Smooth muscle cell (in vitro differentiated cells): ENCODE data around the gene SLIT1. TPM values are rescaled to one million over a fixed set of nuclear protein-coding genes. Genes with fewer than 3 reads are reported as not detected.

Source experiments
- DNase-seq: peaks from one replicate; lab custom pipeline; 2025; ENCODE audit not compliant: unreplicated experiment; lab: John Stamatoyannopoulos, UW
- H2AFZ ChIP-seq: fragments of 200-600 bp; sonication (generic); 2 replicates; pipeline ENCODE4 v1.6.0; 2016; ENCODE audit warnings: antibody characterized with exemption, low read depth, mild to moderate bottlenecking
- H3F3A ChIP-seq: fragments of 200-600 bp; sonication (generic); 2 replicates; pipeline ENCODE4 v1.6.0; 2017; ENCODE audit warnings: antibody characterized with exemption, low read depth
- H3K27ac ChIP-seq: fragments of 200-600 bp; sonication (generic); 2 replicates; pipeline ENCODE4 v1.5.1; 2016; ENCODE audit warnings: low read depth, mild to moderate bottlenecking
- H3K27me3 ChIP-seq: fragments of 200-600 bp; sonication (generic); 2 replicates; pipeline ENCODE4 v1.6.1; 2016; ENCODE audit warnings: low read depth, mild to moderate bottlenecking
- H3K36me3 ChIP-seq: fragments of 200-600 bp; sonication (generic); 2 replicates; pipeline ENCODE4 v1.5.1; 2016; ENCODE audit warnings: low read depth
- H3K4me1 ChIP-seq: fragments of 200-600 bp; sonication (generic); 2 replicates; pipeline ENCODE4 v1.5.1; 2016; ENCODE audit warnings: low read depth
- H3K4me2 ChIP-seq: fragments of 200-600 bp; sonication (generic); 2 replicates; pipeline ENCODE4 v1.6.0; 2016; ENCODE audit warnings: mild to moderate bottlenecking
- H3K4me3 ChIP-seq: fragments of 200-600 bp; sonication (generic); 2 replicates; pipeline ENCODE4 v1.5.1; 2016; ENCODE audit warnings: mild to moderate bottlenecking
- H3K79me2 ChIP-seq: fragments of 200-600 bp; sonication (generic); 2 replicates; pipeline ENCODE4 v1.6.0; 2016; ENCODE audit warnings: low read depth, mild to moderate bottlenecking
- H3K9ac ChIP-seq: fragments of 200-600 bp; sonication (generic); 2 replicates; pipeline ENCODE4 v1.6.0; 2016; ENCODE audit warnings: low read depth
- H3K9me3 ChIP-seq: fragments of 200-600 bp; sonication (generic); replicated peaks from 2 replicates; pipeline ENCODE4 v1.5.1; 2016; ENCODE audit warnings: low read depth
- H4K20me1 ChIP-seq: fragments of 200-600 bp; sonication (generic); 2 replicates; pipeline ENCODE4 v1.6.0; 2016; ENCODE audit warnings: low read depth
- CTCF ChIP-seq: fragments of 200-600 bp; sonication (generic); IDR thresholded peaks from 2 replicates; pipeline ENCODE4 v1.5.1; 2017; ENCODE audit warnings: borderline replicate concordance, mild to moderate bottlenecking, antibody characterized with exemption; ENCODE audit not compliant: insufficient read depth, poor library complexity, severe bottlenecking
- WGBS: methylation state at CpG from one replicate; pipeline ENCODE4 v1.1.7; 2016; ENCODE audit warnings: low lambda C conversion rate; 5-methylcytosine and 5-hydroxymethylcytosine counted together
- polyA plus RNA-seq: library from polyadenylated mRNA; unstranded; fragments of >200 nt; fragmentation: Nextera tagmentation; extraction: Ambion mirVana; gene quantifications from 2 replicates; pipeline ENCODE4 v1.2.1, GENCODE V29; 2016
- total RNA-seq: library from RNA; depleted of rRNA; stranded (reverse); fragments of >200 nt; gene quantifications from 2 replicates; pipeline ENCODE4 v1.2.3, GENCODE V29; 2014

SLIT1 gene
- total and polyA plus RNA-seq, 2 experiments from 2014 or later = 0.15 TPM; not detected in 1

- H3K79me2 ChIP-seq = no peaks in the 10 kb centered on the region
- H3K4me2 ChIP-seq = no peak overlapping the region
- no peak overlapping the region for H3K9ac ChIP-seq
- H3K9me3 ChIP-seq = no peaks in the 10 kb centered on the region
- H3K27ac ChIP-seq = no peak overlapping the region
- no peak for TF ChIP-seq CTCF
- 54% methylated on average over 10 of the region's 10 CpGs for WGBS
- no peak overlapping the region for H2AFZ ChIP-seq
- H4K20me1 ChIP-seq = no peaks in the 10 kb centered on the region
- H3K4me1 ChIP-seq = peaks cover 6% of the 10 kb centered on the region
- H3F3A ChIP-seq = no peaks in the 10 kb centered on the region
- no peak for DNase-seq
- no peaks in the 10 kb centered on the region for H3K36me3 ChIP-seq
- H3K4me3 ChIP-seq = no peak overlapping the region
- H3K27me3 ChIP-seq = peaks cover 10% of the 10 kb centered on the region
Observed at GRCh38 chr10:97150013-97150595, 35.7 kb downstream of the SLIT1 start.

- 83% methylated on average over 16 of the region's 16 CpGs for WGBS
- no peak for TF ChIP-seq CTCF
- H3K4me2 ChIP-seq = no peak overlapping the region
Observed at GRCh38 chr10:97149079-97149531, 36.7 kb downstream of the SLIT1 start.

GRCh38 chr10:97144297-97144696, 41.5 kb downstream of the SLIT1 start:
- no peak overlapping the region for H2AFZ ChIP-seq

More at GRCh38 chr10:97149079-97149531, 36.7 kb downstream of the SLIT1 start:
- H3K4me1 ChIP-seq = peaks cover 6% of the 10 kb centered on the region
- H3K27ac ChIP-seq = no peak overlapping the region
- no peaks in the 10 kb centered on the region for H3F3A ChIP-seq
- H2AFZ ChIP-seq = no peak overlapping the region
- DNase-seq = no peak
- H3K27me3 ChIP-seq = peaks cover 15% of the 10 kb centered on the region
- no peaks in the 10 kb centered on the region for H3K9me3 ChIP-seq
- no peaks in the 10 kb centered on the region for H3K79me2 ChIP-seq
- H3K36me3 ChIP-seq = no peaks in the 10 kb centered on the region
- H3K4me3 ChIP-seq = no peak overlapping the region
- H4K20me1 ChIP-seq = no peaks in the 10 kb centered on the region
- no peak overlapping the region for H3K9ac ChIP-seq

More at GRCh38 chr10:97144297-97144696, 41.5 kb downstream of the SLIT1 start:
- no peak for TF ChIP-seq CTCF
- H3K79me2 ChIP-seq = no peaks in the 10 kb centered on the region
- DNase-seq = no peak
- no peak overlapping the region for H3K9ac ChIP-seq
- H3K9me3 ChIP-seq = no peaks in the 10 kb centered on the region
- peaks cover 14% of the 10 kb centered on the region for H3K4me1 ChIP-seq
- no peaks in the 10 kb centered on the region for H3K36me3 ChIP-seq
- no peak overlapping the region for H3K4me3 ChIP-seq
- H4K20me1 ChIP-seq = no peaks in the 10 kb centered on the region
- H3K27me3 ChIP-seq = peaks cover 49% of the 10 kb centered on the region
- H3K27ac ChIP-seq = no peak overlapping the region
- 88% methylated on average over 2 of the region's 2 CpGs for WGBS
- H3F3A ChIP-seq = no peaks in the 10 kb centered on the region
- H3K4me2 ChIP-seq = no peak overlapping the region
